RKO (cell line): ENCODE results near the gene PCDHGA4.
"Not testable (repeated sequence)": the region's sequence is repeated elsewhere in the genome, so short reads cannot be mapped to it uniquely, and the experiment has no call there.

Experiments used
- DNase-seq: peaks from one replicate; pipeline ENCODE4 v3.0.0-alpha.2; 2016; ENCODE audit warnings: low spot score

Gene PCDHGA4

DNA sequence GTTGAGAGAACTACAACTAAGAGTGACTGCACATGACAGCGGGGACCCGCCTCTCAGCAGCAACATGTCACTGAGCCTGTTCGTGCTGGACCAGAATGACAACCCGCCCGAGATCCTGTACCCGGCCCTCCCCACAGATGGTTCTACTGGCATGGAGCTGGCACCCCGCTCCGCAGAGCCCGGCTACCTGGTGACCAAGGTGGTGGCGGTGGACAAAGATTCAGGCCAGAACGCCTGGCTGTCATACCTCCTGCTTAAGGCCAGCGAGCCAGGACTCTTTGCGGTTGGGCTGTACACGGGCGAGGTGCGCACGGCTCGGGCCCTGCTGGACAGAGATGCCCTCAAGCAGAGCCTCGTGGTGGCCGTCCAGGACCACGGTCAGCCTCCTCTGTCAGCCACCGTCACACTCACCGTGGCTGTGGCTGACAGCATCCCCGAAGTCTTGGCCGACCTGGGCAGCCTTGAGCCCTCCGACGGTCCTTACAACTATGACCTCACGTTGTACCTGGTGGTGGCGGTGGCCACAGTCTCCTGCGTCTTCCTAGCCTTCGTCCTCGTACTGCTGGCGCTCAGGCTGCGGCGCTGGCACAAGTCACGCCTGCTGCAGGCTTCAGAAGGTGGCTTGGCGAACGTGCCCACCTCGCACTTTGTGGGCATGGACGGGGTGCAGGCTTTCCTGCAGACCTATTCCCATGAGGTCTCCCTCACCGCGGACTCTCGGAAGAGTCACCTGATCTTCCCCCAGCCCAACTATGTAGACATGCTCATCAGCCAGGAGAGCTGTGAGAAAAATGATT is 29.8 kb downstream of the PCDHGA4 start:
- DNase-seq = no peak

DNA sequence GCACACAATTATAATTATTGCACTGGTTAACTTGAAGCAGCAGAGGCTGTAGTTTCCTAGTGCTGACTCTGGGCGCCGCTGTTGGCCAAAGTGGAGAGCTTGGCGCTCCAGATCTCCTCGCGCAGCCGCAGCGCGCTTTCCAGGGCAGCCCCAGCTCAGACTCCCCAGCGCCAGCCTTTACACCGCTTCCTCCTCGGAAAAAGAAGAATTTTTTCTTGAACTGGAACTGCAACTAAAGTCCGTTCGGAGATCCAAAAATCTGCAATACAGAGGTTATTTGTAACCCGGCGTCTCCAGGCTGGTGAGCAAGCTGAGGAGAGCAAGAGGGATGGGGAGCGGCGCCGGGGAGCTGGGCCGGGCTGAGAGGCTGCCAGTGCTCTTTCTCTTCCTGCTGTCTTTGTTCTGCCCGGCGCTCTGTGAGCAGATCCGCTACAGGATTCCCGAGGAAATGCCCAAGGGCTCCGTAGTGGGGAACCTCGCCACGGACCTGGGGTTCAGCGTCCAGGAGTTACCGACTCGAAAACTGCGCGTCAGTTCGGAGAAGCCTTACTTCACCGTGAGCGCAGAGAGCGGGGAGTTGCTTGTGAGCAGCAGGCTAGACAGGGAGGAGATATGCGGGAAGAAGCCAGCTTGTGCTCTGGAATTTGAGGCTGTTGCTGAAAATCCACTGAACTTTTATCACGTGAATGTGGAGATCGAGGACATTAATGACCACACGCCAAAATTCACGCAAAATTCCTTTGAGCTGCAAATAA is 32.9 kb downstream of the PCDHGA4 start, which contains the start of gene PCDHGB4:
Gene PCDHGB4, plus strand, starts transcription at position 142 of the 755 bp plus-strand sequence. Its CDS starts 187 bp downstream, at position 329.
- not testable (repeated sequence) for DNase-seq

DNA sequence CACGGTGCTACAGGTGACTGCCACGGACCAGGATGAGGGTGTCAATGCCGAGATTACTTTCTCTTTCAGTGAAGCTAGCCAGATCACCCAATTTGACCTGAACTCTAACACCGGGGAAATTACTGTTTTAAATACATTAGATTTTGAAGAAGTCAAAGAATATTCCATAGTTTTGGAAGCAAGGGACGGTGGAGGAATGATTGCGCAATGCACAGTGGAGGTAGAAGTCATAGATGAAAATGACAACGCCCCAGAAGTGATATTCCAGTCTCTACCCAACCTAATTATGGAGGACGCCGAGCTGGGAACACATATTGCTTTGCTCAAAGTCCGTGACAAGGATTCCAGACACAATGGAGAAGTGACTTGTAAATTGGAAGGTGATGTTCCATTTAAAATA is 33.8 kb downstream of the PCDHGA4 start:
- no peak for DNase-seq

- DNase-seq = no peak
Observed at GRCh38 chr5:141389153-141390042, 34.6 kb downstream of the PCDHGA4 start.

DNA sequence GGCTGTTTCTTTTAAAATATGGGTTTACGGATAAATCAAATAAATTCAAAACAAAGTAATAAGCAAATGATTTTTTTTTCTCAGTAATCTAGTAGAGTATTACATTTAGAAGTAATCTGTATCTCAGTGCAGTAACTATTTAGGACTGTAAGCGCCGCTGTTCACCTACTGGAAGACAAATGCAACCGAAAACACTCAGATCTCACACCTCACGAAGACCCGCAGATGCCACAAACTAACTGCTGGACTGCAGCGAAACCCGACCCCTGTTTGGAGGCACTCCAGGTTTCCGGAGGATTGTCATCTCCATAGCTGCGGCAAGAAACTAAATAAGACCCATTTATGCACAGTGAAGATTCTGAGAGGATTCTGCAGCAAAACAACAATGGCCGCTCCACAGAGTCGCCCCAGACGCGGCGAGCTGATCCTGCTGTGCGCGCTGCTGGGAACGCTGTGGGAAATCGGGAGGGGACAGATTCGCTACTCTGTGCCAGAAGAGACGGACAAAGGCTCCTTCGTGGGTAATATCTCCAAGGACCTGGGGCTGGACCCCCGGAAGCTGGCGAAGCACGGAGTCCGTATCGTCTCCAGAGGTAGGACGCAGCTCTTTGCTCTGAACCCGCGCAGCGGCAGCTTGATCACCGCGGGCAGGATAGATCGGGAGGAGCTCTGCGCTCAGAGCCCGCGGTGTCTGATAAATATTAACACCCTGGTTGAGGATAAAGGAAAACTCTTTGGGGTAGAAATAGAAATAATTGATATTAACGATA is 37.8 kb downstream of the PCDHGA4 start, which contains the start of gene PCDHGA8:
Gene PCDHGA8, plus strand, starts transcription at position 205 of the 770 bp plus-strand sequence. Its CDS starts 181 bp downstream, at position 386.
- no peak for DNase-seq

- DNase-seq = no peak
Observed at GRCh38 chr5:141393267-141393666, 38.4 kb downstream of the PCDHGA4 start.

DNA sequence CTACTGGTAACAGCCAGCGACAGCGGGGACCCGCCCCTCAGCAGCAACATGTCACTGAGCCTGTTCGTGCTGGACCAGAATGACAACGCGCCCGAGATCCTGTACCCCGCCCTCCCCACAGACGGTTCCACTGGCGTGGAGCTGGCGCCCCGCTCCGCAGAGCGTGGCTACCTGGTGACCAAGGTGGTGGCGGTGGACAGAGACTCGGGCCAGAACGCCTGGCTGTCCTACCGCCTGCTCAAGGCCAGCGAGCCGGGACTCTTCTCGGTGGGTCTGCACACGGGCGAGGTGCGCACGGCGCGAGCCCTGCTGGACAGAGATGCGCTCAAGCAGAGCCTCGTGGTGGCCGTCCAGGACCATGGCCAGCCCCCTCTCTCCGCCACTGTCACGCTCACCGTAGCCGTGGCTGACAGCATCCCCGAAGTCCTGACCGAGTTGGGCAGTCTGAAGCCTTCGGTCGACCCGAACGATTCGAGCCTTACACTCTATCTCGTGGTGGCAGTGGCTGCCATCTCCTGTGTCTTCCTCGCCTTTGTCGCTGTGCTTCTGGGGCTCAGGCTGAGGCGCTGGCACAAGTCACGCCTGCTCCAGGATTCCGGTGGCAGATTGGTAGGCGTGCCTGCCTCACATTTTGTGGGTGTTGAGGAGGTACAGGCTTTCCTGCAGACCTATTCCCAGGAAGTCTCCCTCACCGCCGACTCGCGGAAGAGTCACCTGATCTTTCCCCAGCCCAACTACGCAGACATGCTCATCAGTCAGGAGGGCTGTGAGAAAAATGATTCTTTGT is 39.8 kb downstream of the PCDHGA4 start:
- DNase-seq = not testable (repeated sequence)

DNA sequence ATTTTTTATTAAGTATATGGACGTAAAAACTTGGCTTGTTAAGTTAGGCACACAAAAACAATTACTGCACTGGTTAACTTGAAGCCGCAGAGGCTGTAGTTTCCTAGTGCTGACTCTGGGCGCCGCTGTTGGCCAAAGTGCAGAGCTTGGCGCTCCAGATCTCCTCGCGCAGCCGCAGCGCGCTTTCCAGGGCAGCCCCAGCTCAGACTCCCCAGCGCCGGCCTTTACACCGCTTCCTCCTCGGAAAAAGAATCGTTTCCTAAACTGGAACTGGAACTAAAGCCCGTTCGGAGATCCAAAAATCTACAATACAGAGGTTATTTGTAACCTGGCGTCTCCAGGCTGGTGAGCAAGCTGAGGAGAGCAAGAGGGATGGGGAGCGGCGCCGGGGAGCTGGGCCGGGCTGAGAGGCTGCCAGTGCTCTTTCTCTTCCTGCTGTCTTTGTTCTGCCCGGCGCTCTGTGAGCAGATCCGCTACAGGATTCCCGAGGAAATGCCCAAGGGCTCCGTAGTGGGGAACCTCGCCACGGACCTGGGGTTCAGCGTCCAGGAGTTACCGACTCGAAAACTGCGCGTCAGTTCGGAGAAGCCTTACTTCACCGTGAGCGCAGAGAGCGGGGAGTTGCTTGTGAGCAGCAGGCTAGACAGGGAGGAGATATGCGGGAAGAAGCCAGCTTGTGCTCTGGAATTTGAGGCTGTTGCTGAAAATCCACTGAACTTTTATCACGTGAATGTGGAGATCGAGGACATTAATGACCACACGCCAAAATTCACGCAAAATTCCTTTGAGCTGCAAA is 43.1 kb downstream of the PCDHGA4 start, which contains the start of gene PCDHGB5:
Gene PCDHGB5, plus strand, starts transcription at position 192 of the 796 bp plus-strand sequence. Its CDS starts 181 bp downstream, at position 373.
- DNase-seq = not testable (repeated sequence)

DNA sequence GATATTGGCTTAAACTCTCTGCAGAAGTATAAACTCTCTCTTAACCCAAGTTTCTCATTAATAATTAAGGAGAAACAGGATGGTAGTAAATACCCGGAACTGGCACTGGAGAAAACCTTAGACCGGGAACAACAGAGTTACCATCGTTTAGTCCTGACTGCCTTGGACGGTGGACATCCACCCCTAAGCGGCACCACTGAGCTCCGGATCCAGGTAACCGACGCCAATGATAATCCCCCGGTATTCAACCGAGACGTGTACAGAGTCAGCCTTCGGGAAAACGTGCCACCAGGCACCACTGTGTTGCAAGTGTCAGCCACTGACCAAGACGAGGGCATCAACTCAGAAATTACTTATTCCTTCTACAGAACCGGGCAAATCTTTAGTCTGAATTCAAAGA is 43.8 kb downstream of the PCDHGA4 start:
- DNase-seq = no peak

- DNase-seq = no peak
Observed at GRCh38 chr5:141399555-141400258, 44.9 kb downstream of the PCDHGA4 start.

DNA sequence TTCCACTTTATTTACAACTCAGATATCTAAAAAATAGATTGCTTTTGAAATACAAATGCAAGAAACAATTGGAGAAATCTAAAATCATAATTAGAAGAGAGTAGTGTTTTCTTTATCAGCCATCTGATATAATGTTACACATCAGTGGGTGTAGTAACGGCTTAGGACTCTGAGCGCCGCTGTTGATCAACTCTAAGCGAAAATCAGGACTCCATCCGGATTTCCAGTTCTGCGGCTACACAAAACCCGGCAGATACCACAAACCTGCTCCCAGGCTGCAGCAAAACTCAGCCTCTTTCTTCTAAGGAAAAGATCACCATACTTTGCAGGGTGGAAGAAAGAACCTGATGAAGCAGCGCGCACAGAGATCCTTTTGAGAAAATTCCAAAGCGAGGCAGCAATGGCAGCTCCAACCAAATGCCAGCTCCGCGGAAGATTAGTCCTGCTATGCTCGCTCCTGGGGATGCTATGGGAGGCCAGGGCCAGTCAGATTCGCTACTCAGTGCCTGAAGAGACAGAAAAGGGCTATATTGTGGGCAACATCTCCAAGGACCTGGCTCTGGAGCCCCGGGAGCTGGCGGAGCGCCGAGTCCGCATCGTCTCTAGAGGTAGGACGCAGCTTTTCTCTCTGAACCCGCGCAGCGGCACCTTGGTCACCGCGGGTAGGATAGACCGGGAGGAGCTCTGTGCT is 47.9 kb downstream of the PCDHGA4 start, which contains the start of gene PCDHGA9:
Gene PCDHGA9, plus strand, starts transcription at position 226 of the 691 bp plus-strand sequence. Its CDS starts 175 bp downstream, at position 401.
- DNase-seq = no peak

DNA sequence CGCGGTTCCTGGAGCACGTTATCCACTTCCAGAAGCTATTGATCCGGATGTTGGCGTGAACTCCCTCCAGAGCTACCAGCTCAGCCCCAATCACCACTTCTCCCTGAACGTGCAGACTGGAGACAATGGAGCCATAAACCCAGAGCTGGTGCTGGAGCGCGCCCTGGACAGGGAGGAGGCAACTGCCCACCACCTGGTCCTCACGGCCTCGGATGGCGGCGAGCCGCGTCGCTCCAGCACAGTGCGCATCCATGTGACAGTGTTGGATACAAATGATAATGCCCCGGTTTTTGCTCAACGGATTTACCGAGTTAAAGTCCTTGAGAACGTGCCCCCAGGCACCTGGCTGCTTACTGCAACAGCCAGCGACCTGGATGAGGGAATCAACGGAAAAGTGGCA is 48.6 kb downstream of the PCDHGA4 start:
- no peak for DNase-seq
